ENCODE data around the gene PAFAH2.

Gene PAFAH2

DNA sequence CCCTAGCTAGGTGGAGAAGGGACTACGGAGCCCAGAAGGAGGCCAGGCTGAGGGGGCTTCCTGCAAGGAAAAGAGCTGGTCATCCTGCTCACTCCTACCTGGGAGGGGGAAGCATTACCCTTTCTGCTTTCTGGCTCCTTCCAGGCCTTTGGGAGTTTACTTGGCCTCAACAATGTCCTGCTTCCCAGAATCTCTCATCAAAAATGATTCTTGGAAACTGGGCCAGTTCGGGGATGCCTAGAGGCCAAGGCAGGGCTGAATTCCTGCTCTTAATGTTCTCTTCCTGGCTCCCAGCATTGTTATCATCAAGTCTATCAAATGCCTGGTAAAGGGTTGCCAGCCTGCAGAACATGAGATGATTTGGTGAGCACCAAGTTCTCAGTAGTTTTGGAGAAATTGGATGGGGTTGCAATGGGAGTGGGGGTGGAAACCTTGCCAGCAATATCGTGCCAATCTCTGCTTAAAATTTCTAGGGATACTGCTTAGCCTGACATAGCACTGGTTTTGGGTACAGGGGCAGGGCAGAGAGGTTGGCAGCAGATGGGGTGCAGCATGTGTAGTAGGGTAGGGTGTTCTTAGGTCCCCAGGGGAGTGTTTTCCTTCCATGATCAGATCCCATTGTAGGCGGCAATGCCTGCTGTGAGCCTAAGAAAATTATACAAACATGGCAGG, 7.7 kb upstream of the PAFAH2 start:
- Histone ChIP-seq H3K36me3 (replicated peaks; ENCODE audit: insufficient read depth, low read length) (no peaks in the 10 kb centered on the region), H3K27ac (ENCODE audit: low read length) (no peak overlapping the region), H3K9me3 (replicated peaks; ENCODE audit: insufficient read depth, low read length) (no peaks in the 10 kb centered on the region), H3K4me2 (ENCODE audit: low read depth, low read length) (no peak overlapping the region), H3F3A (ENCODE audit: insufficient read depth, low read length) (no peaks in the 10 kb centered on the region), H3K9me2 (replicated peaks; ENCODE audit: insufficient read depth, low read length) (no peaks in the 10 kb centered on the region), H3K9ac (ENCODE audit: low read length) (no peak overlapping the region), H2AFZ (ENCODE audit: low read length) (no peak overlapping the region), H3K4me1 (ENCODE audit: low read length) (no peaks in the 10 kb centered on the region), H3K4me3 (ENCODE audit: low read length) (no peak overlapping the region), H3K79me2 (ENCODE audit: low read length) (no peaks in the 10 kb centered on the region), H3K27me3 (replicated peaks; ENCODE audit: insufficient read depth, low read length) (no peaks in the 10 kb centered on the region), H4K20me1 (ENCODE audit: insufficient read depth, low read length) (no peaks in the 10 kb centered on the region)
- no peak for DNase-seq
- no peak for TF ChIP-seq EZH2 (optimal IDR thresholded peaks at IDR 0.05; ENCODE audit: low read depth, low read length)
- TF ChIP-seq EZH2phosphoT487 (IDR thresholded peaks at IDR 0.05; ENCODE audit: low read length): no peak
- TF ChIP-seq, protein P1, sequence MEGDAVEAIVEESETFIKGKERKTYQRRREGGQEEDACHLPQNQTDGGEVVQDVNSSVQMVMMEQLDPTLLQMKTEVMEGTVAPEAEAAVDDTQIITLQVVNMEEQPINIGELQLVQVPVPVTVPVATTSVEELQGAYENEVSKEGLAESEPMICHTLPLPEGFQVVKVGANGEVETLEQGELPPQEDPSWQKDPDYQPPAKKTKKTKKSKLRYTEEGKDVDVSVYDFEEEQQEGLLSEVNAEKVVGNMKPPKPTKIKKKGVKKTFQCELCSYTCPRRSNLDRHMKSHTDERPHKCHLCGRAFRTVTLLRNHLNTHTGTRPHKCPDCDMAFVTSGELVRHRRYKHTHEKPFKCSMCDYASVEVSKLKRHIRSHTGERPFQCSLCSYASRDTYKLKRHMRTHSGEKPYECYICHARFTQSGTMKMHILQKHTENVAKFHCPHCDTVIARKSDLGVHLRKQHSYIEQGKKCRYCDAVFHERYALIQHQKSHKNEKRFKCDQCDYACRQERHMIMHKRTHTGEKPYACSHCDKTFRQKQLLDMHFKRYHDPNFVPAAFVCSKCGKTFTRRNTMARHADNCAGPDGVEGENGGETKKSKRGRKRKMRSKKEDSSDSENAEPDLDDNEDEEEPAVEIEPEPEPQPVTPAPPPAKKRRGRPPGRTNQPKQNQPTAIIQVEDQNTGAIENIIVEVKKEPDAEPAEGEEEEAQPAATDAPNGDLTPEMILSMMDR (IDR thresholded peaks at IDR 0.05; ENCODE audit: low read length): no peak

DNA sequence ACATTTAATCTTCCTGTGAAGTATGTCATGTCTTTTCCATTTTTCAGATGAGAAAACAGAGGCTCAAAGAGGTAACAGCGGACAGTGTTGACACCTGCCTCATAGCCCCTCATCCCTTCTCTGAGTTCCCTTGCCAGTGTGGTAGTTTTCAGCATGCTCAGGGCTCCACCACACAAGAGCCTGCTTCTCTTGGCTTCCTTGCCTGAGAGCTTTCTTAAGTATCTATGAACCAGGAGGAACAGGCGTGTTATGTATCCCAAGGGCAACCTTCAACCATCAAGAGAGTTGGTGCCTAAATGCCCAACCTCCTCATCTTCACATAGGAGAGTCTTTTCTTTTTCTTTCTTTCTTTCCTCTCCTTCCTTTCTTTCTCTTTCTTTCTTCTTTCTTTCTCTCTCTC, 5.9 kb upstream of the PAFAH2 start:
- no peak overlapping the region for H3K9ac ChIP-seq (ENCODE audit: low read length)
- TF ChIP-seq EZH2phosphoT487 (IDR thresholded peaks at IDR 0.05; ENCODE audit: low read length) (no peak), EZH2 (optimal IDR thresholded peaks at IDR 0.05; ENCODE audit: low read depth, low read length) (no peak)
- TF ChIP-seq, protein P1 (IDR thresholded peaks at IDR 0.05; ENCODE audit: low read length): no peak
- H3K9me3 ChIP-seq (replicated peaks; ENCODE audit: insufficient read depth, low read length): no peaks in the 10 kb centered on the region
- H3K79me2 ChIP-seq (ENCODE audit: low read length): no peaks in the 10 kb centered on the region
- no peaks in the 10 kb centered on the region for H3K9me2 ChIP-seq (replicated peaks; ENCODE audit: insufficient read depth, low read length)
- H3K4me1 ChIP-seq (ENCODE audit: low read length): peaks cover 1% of the 10 kb centered on the region
- no peak for DNase-seq
- no peak overlapping the region for H3K27ac ChIP-seq (ENCODE audit: low read length)
- H4K20me1 ChIP-seq (ENCODE audit: insufficient read depth, low read length): no peaks in the 10 kb centered on the region
- no peaks in the 10 kb centered on the region for H3F3A ChIP-seq (ENCODE audit: insufficient read depth, low read length)
- H2AFZ ChIP-seq (ENCODE audit: low read length): no peak overlapping the region
- no peak overlapping the region for H3K4me2 ChIP-seq (ENCODE audit: low read depth, low read length)
- no peaks in the 10 kb centered on the region for H3K27me3 ChIP-seq (replicated peaks; ENCODE audit: insufficient read depth, low read length)
- no peak overlapping the region for H3K4me3 ChIP-seq (ENCODE audit: low read length)
- no peaks in the 10 kb centered on the region for H3K36me3 ChIP-seq (replicated peaks; ENCODE audit: insufficient read depth, low read length)

DNA sequence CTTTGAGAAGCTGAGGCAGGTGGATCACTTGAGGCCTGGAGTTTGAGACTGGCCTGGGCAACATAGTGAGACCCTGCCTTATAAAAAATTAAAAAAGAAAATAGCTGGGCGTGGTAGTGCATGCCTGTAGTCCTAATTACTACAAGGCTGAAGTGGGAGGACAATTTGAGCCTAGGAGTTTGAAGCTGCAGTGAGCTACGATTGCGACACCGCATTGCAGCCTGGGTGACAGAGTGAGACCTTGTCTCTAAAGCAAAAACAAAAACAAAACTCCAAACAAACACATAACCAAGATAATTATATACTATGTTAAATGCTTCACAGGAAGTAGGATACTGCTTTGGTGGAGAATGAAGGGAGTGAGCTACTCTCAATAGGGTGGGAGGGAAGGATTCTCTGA, 5.4 kb upstream of the PAFAH2 start:
- H2AFZ ChIP-seq (ENCODE audit: low read length): no peak overlapping the region
- TF ChIP-seq, protein P1 (IDR thresholded peaks at IDR 0.05; ENCODE audit: low read length): no peak
- TF ChIP-seq EZH2 (optimal IDR thresholded peaks at IDR 0.05; ENCODE audit: low read depth, low read length) (no peak), EZH2phosphoT487 (IDR thresholded peaks at IDR 0.05; ENCODE audit: low read length) (no peak)
- H3F3A ChIP-seq (ENCODE audit: insufficient read depth, low read length): no peaks in the 10 kb centered on the region
- no peak overlapping the region for H3K27ac ChIP-seq (ENCODE audit: low read length)
- no peaks in the 10 kb centered on the region for H3K9me3 ChIP-seq (replicated peaks; ENCODE audit: insufficient read depth, low read length)
- no peaks in the 10 kb centered on the region for H3K9me2 ChIP-seq (replicated peaks; ENCODE audit: insufficient read depth, low read length)
- H3K4me3 ChIP-seq (ENCODE audit: low read length): no peak overlapping the region
- H4K20me1 ChIP-seq (ENCODE audit: insufficient read depth, low read length): no peaks in the 10 kb centered on the region
- H3K27me3 ChIP-seq (replicated peaks; ENCODE audit: insufficient read depth, low read length): no peaks in the 10 kb centered on the region
- DNase-seq: no peak
- no peak overlapping the region for H3K9ac ChIP-seq (ENCODE audit: low read length)
- H3K79me2 ChIP-seq (ENCODE audit: low read length): no peaks in the 10 kb centered on the region
- H3K36me3 ChIP-seq (replicated peaks; ENCODE audit: insufficient read depth, low read length): no peaks in the 10 kb centered on the region
- H3K4me2 ChIP-seq (ENCODE audit: low read depth, low read length): no peak overlapping the region
- peaks cover 5% of the 10 kb centered on the region for H3K4me1 ChIP-seq (ENCODE audit: low read length)
